ENCODE data around the gene DOCK3.
"Not testable (repeated sequence)": the region's sequence is repeated elsewhere in the genome, so short reads cannot be mapped to it uniquely, and the experiment has no call there.

The DOCK3 gene

GRCh38 chr3:51035630-51036029, 360.9 kb downstream of the DOCK3 start:
- Histone ChIP-seq H3K9me3 (ENCODE audit: control insufficient read depth in 5 of 5, low read length in 5 of 5) (peaks cover 0 to 3% (median 0%) of the 10 kb centered on the region in 5 donors), H3K4me1 (ENCODE audit: control insufficient read depth in 5 of 5, insufficient read depth in 5 of 5, low read length in 5 of 5) (no peaks in the 10 kb centered on the region), H3K27ac (ENCODE audit: low read depth, low read length) (no peak overlapping the region), H3K27me3 (ENCODE audit: control insufficient read depth in 5 of 5, insufficient read depth in 4 of 5, low read length in 5 of 5) (no peaks in the 10 kb centered on the region), H3K9ac (ENCODE audit: low read length in 5 of 5) (no peak overlapping the region), H3K4me3 (ENCODE audit: low read depth in 1 of 5, low read length in 5 of 5) (no peak overlapping the region), H3K36me3 (ENCODE audit: control insufficient read depth in 5 of 5, insufficient read depth in 5 of 5, low read length in 5 of 5) (no peaks in the 10 kb centered on the region)

- H3K4me3 ChIP-seq (ENCODE audit: low read depth in 1 of 5, low read length in 5 of 5) = no peak overlapping the region
- no peak overlapping the region for H3K27ac ChIP-seq (ENCODE audit: low read depth, low read length)
- H3K27me3 ChIP-seq (ENCODE audit: control insufficient read depth in 5 of 5, insufficient read depth in 4 of 5, low read length in 5 of 5) = no peaks in the 10 kb centered on the region
- no peaks in the 10 kb centered on the region for H3K4me1 ChIP-seq (ENCODE audit: control insufficient read depth in 5 of 5, insufficient read depth in 5 of 5, low read length in 5 of 5)
- no peaks in the 10 kb centered on the region for H3K9me3 ChIP-seq (ENCODE audit: control insufficient read depth in 5 of 5, low read length in 5 of 5)
- H3K36me3 ChIP-seq (ENCODE audit: control insufficient read depth in 5 of 5, insufficient read depth in 5 of 5, low read length in 5 of 5) = no peaks in the 10 kb centered on the region
- H3K9ac ChIP-seq (ENCODE audit: low read length in 5 of 5) = no peak overlapping the region
Observed at GRCh38 chr3:51044982-51045381, 370.3 kb downstream of the DOCK3 start.

- no peaks in the 10 kb centered on the region for H3K9me3 ChIP-seq (ENCODE audit: control insufficient read depth in 5 of 5, low read length in 5 of 5)
- no peaks in the 10 kb centered on the region for H3K36me3 ChIP-seq (ENCODE audit: control insufficient read depth in 5 of 5, insufficient read depth in 5 of 5, low read length in 5 of 5)
- no peak overlapping the region for H3K4me3 ChIP-seq (ENCODE audit: low read depth in 1 of 5, low read length in 5 of 5)
- peaks cover 0 to 7% (median 0%) of the 10 kb centered on the region in 5 donors for H3K4me1 ChIP-seq (ENCODE audit: control insufficient read depth in 5 of 5, insufficient read depth in 5 of 5, low read length in 5 of 5)
- no peaks in the 10 kb centered on the region for H3K27me3 ChIP-seq (ENCODE audit: control insufficient read depth in 5 of 5, insufficient read depth in 4 of 5, low read length in 5 of 5)
- no peak overlapping the region for H3K27ac ChIP-seq (ENCODE audit: low read depth, low read length)
- H3K9ac ChIP-seq (ENCODE audit: low read length in 5 of 5) = no peak overlapping the region
Observed at GRCh38 chr3:51052562-51052961, 377.8 kb downstream of the DOCK3 start.

GRCh38 chr3:51057121-51057520, 382.4 kb downstream of the DOCK3 start:
- Histone ChIP-seq H3K36me3 (ENCODE audit: control insufficient read depth in 5 of 5, insufficient read depth in 5 of 5, low read length in 5 of 5) (no peaks in the 10 kb centered on the region), H3K9ac (ENCODE audit: low read length in 5 of 5) (no peak overlapping the region), H3K27ac (ENCODE audit: low read depth, low read length) (no peak overlapping the region), H3K27me3 (ENCODE audit: control insufficient read depth in 5 of 5, insufficient read depth in 4 of 5, low read length in 5 of 5) (no peaks in the 10 kb centered on the region), H3K4me3 (ENCODE audit: low read depth in 1 of 5, low read length in 5 of 5) (no peak overlapping the region), H3K9me3 (ENCODE audit: control insufficient read depth in 5 of 5, low read length in 5 of 5) (no peaks in the 10 kb centered on the region), H3K4me1 (ENCODE audit: control insufficient read depth in 5 of 5, insufficient read depth in 5 of 5, low read length in 5 of 5) (peaks cover 0 to 7% (median 0%) of the 10 kb centered on the region in 5 donors)

GRCh38 chr3:51063053-51063452, 388.3 kb downstream of the DOCK3 start:
- H3K27me3 ChIP-seq (ENCODE audit: control insufficient read depth in 5 of 5, insufficient read depth in 4 of 5, low read length in 5 of 5) = no peaks in the 10 kb centered on the region
- H3K4me1 ChIP-seq (ENCODE audit: control insufficient read depth in 5 of 5, insufficient read depth in 5 of 5, low read length in 5 of 5) = no peaks in the 10 kb centered on the region
- no peaks in the 10 kb centered on the region for H3K36me3 ChIP-seq (ENCODE audit: control insufficient read depth in 5 of 5, insufficient read depth in 5 of 5, low read length in 5 of 5)
- H3K4me3 ChIP-seq (ENCODE audit: low read depth in 1 of 5, low read length in 5 of 5) = no peak overlapping the region
- H3K9me3 ChIP-seq (ENCODE audit: control insufficient read depth in 5 of 5, low read length in 5 of 5) = no peaks in the 10 kb centered on the region
- no peak overlapping the region for H3K9ac ChIP-seq (ENCODE audit: low read length in 5 of 5)
- H3K27ac ChIP-seq (ENCODE audit: low read depth, low read length) = no peak overlapping the region

GRCh38 chr3:51075221-51075775, 400.6 kb downstream of the DOCK3 start:
- Histone ChIP-seq H3K9ac (ENCODE audit: low read length in 5 of 5) (no peak overlapping the region), H3K4me1 (ENCODE audit: control insufficient read depth in 5 of 5, insufficient read depth in 5 of 5, low read length in 5 of 5) (no peaks in the 10 kb centered on the region), H3K4me3 (ENCODE audit: low read depth in 1 of 5, low read length in 5 of 5) (no peak overlapping the region), H3K27me3 (ENCODE audit: control insufficient read depth in 5 of 5, insufficient read depth in 4 of 5, low read length in 5 of 5) (no peaks in the 10 kb centered on the region), H3K36me3 (ENCODE audit: control insufficient read depth in 5 of 5, insufficient read depth in 5 of 5, low read length in 5 of 5) (no peaks in the 10 kb centered on the region), H3K27ac (ENCODE audit: low read depth, low read length) (no peak overlapping the region), H3K9me3 (ENCODE audit: control insufficient read depth in 5 of 5, low read length in 5 of 5) (no peaks in the 10 kb centered on the region)

GRCh38 chr3:51082363-51082762, 407.6 kb downstream of the DOCK3 start:
- peaks cover 6 to 31% (median 26%) of the 10 kb centered on the region in 5 donors for H3K9me3 ChIP-seq (ENCODE audit: control insufficient read depth in 5 of 5, low read length in 5 of 5)
- no peaks in the 10 kb centered on the region for H3K4me1 ChIP-seq (ENCODE audit: control insufficient read depth in 5 of 5, insufficient read depth in 5 of 5, low read length in 5 of 5)
- no peak overlapping the region for H3K27ac ChIP-seq (ENCODE audit: low read depth, low read length)
- no peak overlapping the region for H3K9ac ChIP-seq (ENCODE audit: low read length in 5 of 5)
- H3K27me3 ChIP-seq (ENCODE audit: control insufficient read depth in 5 of 5, insufficient read depth in 4 of 5, low read length in 5 of 5) = no peaks in the 10 kb centered on the region
- H3K4me3 ChIP-seq (ENCODE audit: low read depth in 1 of 5, low read length in 5 of 5) = no peak overlapping the region
- no peaks in the 10 kb centered on the region for H3K36me3 ChIP-seq (ENCODE audit: control insufficient read depth in 5 of 5, insufficient read depth in 5 of 5, low read length in 5 of 5)

GRCh38 chr3:51083490-51083889, 408.8 kb downstream of the DOCK3 start:
- H3K27ac ChIP-seq (ENCODE audit: low read depth, low read length) = no peak overlapping the region
- H3K9ac ChIP-seq (ENCODE audit: low read length in 5 of 5) = no peak overlapping the region
- peaks cover 6 to 31% (median 26%) of the 10 kb centered on the region in 5 donors for H3K9me3 ChIP-seq (ENCODE audit: control insufficient read depth in 5 of 5, low read length in 5 of 5)
- H3K36me3 ChIP-seq (ENCODE audit: control insufficient read depth in 5 of 5, insufficient read depth in 5 of 5, low read length in 5 of 5) = no peaks in the 10 kb centered on the region
- H3K27me3 ChIP-seq (ENCODE audit: control insufficient read depth in 5 of 5, insufficient read depth in 4 of 5, low read length in 5 of 5) = no peaks in the 10 kb centered on the region
- no peaks in the 10 kb centered on the region for H3K4me1 ChIP-seq (ENCODE audit: control insufficient read depth in 5 of 5, insufficient read depth in 5 of 5, low read length in 5 of 5)
- H3K4me3 ChIP-seq (ENCODE audit: low read depth in 1 of 5, low read length in 5 of 5) = no peak overlapping the region

GRCh38 chr3:51092141-51092540, 417.4 kb downstream of the DOCK3 start:
- not testable (repeated sequence) for H3K36me3 ChIP-seq (ENCODE audit: control insufficient read depth in 5 of 5, insufficient read depth in 5 of 5, low read length in 5 of 5); H3K4me1 ChIP-seq (ENCODE audit: control insufficient read depth in 5 of 5, insufficient read depth in 5 of 5, low read length in 5 of 5); H3K27me3 ChIP-seq (ENCODE audit: control insufficient read depth in 5 of 5, insufficient read depth in 4 of 5, low read length in 5 of 5); H3K4me3 ChIP-seq (ENCODE audit: low read depth in 1 of 5, low read length in 5 of 5); H3K27ac ChIP-seq (ENCODE audit: low read depth, low read length); H3K9me3 ChIP-seq (ENCODE audit: control insufficient read depth in 5 of 5, low read length in 5 of 5); H3K9ac ChIP-seq (ENCODE audit: low read length in 5 of 5)

- not testable (repeated sequence) for H3K4me3 ChIP-seq (ENCODE audit: low read depth in 1 of 5, low read length in 5 of 5)
Observed at GRCh38 chr3:51094838-51095237, 420.1 kb downstream of the DOCK3 start.

More at GRCh38 chr3:51094838-51095237, 420.1 kb downstream of the DOCK3 start:
- not testable (repeated sequence) for H3K27ac ChIP-seq (ENCODE audit: low read depth, low read length); H3K9ac ChIP-seq (ENCODE audit: low read length in 5 of 5); H3K36me3 ChIP-seq (ENCODE audit: control insufficient read depth in 5 of 5, insufficient read depth in 5 of 5, low read length in 5 of 5); H3K27me3 ChIP-seq (ENCODE audit: control insufficient read depth in 5 of 5, insufficient read depth in 4 of 5, low read length in 5 of 5); H3K9me3 ChIP-seq (ENCODE audit: control insufficient read depth in 5 of 5, low read length in 5 of 5); H3K4me1 ChIP-seq (ENCODE audit: control insufficient read depth in 5 of 5, insufficient read depth in 5 of 5, low read length in 5 of 5)

Data from subcutaneous abdominal adipose tissue (tissue), 5 donors.